GM19043 (cell line): Measurements from ENCODE around the gene EME2.

ENCODE experiments used
- ATAC-seq: cut with Tn5 transposase; IDR thresholded peaks from one replicate; pipeline ENCODE4 v1.9.1; 2021; ENCODE audit warnings: low read depth; ENCODE audit not compliant: unreplicated experiment

The EME2 gene

DNA sequence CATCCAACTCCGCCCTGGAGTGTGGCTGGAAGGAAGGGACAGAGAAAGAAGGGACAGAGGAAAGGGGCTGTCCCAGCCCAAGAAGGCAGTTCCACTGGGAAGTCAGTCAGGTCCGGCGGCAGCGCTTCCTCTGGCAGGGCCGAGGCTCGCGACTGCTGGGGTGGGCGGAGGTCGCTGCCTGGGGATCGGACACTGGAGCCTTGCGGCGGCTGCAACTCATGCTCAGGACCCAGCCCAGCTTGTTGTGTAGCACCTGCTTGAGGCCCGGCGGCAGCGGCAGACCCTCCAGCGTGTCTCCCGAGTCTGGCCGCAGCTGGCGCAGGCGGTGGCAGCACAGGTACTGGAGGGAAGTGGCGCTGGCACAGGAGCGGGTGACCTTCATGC, 4.4 kb downstream of the EME2 start:
- no peak for ATAC-seq

DNA sequence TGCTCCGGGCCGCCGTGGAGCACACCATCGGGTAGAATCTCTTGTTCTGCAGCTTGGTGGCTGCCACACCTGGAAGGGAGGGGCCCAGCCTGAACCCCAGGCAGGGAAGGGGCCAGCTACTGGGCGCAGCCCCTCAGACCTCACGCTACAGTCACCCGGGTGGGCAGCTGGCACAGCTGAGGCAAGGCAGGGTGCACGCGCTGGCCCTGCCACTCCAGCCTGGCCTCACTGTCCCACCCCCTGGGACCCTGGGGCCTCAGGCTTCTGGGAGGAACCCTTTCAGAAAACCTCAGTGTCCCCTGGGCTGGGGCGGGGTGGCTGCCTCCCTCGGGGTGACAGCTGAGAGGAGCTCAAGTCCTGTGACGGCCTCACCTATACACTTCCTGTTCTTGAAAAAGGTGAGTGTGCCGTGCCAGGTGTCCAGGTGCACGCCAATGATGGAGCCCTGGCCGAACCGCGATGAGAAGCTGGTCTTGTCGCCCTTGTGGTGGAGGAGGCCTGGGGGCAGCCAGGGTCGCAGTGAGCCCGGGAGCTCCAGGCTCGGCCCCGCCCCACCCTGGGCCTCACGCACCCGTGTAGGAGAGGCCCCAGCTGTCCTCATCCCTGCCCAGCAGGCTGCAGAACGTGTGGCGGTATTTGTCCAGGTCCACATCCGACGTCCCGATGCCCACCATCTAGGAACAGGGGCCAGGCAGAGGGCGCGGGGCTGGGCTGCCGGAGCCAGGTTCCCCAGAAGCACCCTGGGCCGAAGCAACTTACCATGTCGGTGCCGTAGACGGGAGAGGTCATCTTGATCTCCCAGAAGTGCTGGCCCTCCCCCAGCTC, 5.0 kb downstream of the EME2 start:
- ATAC-seq: no peak

DNA sequence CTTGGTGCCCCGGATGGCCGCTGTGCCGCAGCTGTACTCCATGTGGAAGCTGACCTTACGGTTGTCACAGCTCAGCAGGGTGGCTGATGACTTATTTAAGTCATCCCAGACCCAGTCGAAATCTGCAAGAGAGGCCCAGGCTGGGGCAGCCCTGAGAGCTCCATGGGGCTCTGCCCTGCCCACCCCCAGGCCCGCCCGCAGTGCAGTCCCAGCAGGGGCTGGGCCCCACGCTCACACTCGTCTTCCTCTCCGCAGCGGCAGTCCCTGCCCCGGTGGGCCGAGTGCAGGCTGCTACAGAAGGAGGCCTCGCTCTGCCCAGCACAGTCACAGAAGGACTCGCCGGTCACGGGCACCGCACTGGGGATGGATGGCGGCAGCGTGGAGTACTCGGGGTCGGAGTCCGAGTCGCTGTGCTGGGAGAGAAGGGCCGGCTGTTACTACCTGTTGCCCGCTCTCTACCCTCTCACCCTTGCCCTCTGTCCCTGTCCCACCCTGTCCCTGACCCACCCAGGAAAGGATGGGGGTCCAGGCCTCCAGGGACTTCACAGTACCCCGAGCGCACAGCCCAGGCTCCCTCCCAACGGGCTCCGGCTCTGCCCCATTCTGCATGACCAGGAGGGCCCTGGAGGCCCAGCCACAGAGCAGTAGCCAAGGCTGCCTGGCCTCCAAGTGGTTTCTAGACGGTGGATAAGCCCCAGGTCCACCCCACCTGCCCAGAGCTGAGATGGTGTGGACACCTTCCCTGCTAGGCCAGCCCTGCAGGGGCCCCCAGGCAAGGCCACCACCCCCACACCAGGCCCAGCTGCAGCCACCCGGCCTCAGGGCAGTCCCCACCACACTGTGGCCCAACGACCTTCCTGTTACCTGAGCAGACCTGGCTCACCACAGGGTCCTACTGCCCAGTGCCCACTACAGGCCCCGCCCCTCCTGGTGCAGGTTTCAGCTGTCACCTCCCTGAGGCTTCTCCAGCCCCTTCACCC, 5.9 kb downstream of the EME2 start:
- ATAC-seq: no peak

DNA sequence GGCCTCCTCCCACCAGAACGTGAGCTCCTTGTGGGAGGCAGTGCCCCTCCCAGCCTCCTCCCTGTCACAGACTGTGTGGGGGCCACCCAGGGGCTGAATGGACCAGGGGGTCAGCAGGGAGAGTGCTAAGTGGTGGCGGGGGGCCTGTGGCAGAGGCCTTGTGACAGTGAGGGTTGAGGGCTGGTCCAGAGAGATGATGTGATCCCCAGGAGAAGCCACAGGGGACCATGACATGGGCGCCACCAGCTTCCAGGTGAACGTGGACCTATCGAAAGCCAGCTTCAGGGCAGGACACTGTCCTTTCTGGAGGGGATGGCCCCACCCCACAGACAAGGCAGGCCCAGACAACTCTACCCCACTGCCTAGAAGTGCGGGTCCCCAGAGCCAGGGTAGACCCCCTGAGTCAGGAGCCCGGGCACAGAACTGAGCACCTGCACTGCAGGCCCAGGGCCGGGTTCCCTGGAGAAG, 6.7 kb downstream of the EME2 start:
- no peak for ATAC-seq

DNA sequence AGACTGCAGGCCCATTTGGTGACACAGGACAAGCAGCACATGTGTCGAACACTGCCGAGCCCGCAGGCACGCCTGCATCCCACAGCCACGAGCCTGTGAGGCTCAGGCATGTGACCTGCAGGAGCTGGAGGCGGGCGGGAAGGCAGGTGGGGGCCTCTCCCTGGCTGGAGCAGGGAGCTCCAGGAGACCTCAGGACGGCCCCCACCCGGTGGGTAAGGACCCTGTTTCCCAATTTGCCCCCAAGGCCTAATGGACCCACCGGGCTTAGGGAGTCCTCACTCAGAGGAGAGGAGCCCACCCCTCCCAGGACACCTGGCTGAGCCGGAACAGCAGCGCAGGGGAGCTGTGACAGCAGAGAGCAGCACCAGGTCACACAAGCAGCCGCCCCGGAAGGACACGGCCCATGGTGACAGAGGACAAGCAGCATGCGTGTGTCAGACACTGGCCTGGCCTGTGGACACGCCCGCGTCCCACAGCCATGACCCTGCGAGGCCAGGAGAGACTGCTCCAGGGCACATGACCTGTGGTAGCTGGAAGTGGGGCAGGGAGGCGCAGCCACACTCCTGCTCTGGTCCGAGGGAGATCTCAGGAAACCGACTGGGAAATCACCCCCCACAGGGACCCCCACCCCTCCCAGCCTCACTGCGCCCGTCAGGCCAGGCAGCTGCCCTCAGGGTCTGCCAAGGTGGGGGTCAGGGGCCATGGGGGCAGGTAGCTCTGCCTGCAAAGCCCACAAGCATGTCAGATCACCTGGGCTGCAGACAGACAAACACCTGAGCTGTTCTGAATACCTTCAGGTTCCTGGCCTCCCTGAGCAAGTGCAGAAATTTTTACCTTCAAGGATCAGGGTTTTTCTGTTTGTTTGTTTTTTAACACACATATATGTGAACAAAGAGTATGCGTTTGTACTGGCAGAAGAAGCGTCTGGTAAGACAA, 7.4 kb downstream of the EME2 start:
- no peak for ATAC-seq

DNA sequence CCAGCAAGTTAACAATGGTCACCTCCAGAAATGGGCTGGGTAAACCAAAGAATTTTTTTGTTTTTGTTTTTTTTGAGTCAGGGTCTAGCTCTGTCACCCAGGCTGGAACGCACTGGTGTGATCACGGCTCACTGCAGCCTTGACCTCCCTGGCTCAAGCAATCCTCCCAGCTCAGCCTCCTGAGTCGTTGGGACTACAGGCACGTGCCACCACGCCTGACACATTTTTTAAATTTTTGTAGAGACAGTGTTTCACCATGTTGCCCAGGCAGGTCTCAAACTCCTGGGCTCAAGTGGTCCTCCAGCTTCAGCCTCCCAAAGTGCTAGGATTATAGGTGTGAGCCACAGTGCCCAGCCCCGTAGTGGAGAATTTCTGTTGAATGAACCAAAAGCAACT, 8.1 kb downstream of the EME2 start:
- no peak for ATAC-seq

DNA sequence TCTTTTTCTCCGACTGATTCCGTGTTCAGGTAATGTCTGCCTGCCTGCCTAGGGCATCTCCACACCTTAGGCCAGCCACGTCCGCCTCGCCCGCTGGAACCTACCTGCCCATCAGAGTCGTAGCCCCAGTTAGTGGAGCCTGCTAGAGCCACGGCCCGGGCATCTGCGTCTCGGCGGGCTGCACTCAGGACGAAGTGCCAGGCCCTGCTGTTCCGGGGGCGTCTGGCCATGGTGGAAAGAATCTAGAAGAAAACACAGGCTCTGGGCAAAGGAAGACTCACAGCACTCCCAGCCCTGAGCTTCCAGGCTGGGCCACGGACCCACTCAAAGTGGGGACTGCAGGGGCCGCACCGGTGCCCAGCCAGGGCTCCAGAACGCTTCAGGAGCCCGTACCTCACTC, 8.6 kb downstream of the EME2 start:
- no peak for ATAC-seq

DNA sequence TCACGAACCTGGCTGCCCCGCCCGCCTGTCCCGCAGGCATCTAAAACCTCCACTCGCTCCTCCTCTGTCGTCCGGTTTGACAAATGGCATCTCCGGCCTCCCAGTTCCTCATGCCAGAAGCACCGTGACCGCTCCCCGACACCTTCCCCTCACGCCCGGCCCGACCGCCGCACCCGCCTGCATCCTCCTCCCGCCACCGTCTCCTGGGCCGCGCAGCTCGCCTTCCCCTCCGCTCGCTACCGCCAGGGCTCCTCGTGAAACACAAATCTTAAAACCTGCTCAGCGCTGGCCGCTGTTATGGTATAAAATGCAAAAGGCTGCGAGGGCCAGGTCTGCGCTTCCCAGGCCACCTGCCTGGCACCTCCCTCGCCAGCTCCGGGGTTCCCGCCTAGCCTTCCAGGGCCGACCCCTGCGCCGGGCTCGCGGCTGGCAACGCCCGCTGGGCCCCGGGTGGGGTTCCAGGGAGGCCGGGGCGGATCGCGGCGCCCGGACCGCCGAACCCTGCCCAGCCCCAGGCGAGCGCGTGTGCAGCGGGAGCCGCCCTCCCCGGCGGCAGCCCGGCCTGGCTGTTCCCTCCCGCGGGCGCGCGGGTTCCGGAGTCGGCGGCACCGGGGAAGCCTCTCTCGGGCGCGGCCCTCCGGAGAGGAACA, 9.3 kb downstream of the EME2 start:
- ATAC-seq: no peak

DNA sequence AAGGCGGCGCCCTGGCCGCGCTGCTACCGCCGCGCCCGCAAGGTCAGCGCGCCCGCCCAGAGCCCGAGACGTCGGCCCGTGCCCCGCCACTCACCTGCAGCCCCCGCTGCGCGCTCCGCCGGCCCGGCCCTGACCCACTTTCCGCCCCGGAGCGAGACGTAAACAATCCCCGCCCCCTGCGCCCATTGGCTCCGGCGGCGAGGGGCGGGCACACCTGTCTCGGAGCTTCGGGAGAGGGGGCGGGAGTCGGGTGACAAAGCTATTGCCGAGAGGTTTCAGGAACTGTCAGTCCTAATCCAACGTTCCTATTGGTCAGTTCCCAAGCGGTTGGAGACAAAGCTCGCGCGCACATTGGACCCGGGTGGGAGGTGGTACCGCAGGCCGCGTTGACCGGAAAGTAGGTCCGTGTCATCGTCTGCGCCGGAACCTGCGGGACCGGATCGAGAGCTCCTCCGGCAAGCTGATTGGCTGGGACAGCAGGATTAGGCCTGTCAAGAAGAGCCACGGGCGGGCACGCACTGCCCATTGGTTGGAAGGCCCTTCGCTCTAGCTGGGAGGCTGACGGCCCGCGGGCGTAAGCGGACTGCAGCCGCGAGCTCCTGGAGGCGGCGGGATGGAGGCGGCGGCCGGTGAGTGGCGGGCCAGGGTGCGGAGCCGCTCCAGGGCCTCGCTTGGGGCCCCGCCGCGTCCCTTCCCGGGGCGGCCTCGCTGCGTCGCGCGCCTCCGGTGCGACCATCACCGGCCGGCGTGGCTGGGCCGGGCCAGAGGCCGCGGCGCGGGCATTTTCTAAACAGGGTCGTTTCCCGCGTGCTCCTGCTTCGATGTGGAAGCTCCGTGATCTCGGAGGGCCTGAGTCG, 10.0 kb downstream of the EME2 start, which contains the start of the genes NUBP2 and SPSB3:
TSS of gene NUBP2 (plus strand) at position 553 of the 857 bp plus-strand sequence. CDS start at position 614, 61 bp downstream.
TSS of gene SPSB3 (minus strand) at position 164 of the 857 bp plus-strand sequence. CDS start 1,088 bp downstream, outside the sequence.
- ATAC-seq: peak; percentile 87

DNA sequence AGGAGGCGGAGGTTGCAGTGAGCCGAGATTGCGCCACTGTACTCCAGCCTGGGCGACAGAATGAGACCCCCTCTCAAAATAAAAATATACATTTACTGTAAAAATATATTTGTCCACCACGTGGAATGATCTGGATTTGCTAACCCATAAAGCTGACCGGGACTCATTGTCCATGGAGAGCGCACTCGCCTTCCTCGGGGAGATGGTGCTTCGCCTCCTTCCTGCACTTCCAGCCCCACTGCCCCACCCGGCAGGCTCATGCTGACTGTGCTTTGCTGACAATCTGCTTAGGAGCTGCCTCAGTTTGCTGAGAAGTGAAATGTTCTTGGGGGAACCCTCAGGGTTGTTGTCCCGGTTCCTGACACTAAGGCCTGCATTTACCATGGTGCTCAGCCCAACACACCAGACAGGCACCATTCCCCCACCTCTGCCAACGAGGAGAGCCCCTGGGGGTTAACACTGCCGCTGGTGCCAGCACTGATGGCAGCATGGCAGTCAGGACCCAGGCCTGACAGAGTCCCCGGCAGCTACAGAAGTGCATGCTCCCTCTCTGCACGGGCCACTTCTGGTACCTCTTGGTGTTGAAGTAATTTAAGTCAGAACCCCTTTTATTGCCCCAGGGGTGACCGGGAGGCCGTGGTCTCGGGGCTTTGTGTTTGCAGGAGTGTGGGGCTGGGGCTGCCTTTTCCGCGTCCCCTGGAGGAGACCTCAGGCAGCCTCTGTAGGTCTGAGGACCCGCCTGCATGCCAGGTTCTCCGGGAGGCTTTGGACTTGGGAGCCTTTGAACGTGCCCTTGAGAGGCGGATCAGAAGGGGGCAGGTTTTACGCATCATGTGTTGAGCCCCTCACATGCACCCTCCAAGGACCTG, 12.6 kb downstream of the EME2 start:
- no peak for ATAC-seq

DNA sequence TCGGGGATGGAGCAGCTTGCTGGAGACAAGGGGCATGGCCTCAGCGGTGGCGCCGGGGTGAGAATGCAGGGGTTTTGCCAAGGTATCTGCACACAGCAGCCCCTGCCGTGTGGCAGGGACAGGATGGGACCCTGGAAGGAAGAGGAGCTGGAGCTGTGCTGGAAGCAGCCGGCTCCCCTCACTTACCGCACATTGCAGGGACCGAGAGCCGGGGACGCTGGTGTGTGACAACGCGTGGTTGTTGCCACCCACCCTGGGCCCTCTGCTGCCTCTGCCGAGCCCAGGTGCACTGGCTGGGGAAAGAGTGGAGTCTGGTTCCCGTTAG, 13.2 kb downstream of the EME2 start:
- ATAC-seq: no peak

DNA sequence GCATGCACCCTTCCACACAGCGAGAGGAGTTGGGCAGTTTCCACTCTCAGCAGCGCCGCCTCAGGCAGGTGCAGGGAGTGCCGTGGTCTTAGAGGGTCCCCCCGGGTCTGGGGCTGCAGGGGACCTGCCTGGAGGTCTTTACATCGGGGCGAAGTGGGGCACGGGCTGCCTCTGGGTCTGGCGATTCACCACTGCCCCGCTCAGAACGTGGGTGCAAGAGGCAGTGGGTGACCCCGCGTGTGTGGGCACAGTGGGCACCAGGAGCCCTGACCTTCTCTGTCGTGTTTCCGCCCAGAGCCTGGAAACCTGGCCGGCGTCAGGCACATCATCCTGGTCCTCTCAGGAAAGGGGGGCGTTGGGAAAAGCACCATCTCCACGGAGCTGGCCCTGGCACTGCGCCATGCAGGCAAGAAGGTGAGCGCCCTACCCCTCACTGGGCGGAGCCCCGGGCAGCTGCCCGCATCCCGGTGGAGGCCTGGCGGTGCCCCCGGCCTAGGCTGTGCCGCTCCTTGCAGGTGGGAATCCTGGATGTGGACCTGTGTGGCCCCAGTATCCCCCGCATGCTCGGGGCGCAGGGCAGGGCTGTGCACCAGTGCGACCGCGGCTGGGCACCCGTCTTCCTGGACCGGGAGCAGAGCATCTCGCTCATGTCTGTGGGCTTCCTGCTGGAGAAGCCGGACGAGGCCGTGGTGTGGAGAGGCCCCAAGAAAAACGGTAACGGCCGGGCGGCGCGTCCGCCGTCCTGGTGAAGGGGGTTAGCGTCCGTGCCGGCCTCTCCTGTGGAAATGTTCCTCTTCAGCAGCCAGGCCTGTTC, 13.8 kb downstream of the EME2 start:
- no peak for ATAC-seq

DNA sequence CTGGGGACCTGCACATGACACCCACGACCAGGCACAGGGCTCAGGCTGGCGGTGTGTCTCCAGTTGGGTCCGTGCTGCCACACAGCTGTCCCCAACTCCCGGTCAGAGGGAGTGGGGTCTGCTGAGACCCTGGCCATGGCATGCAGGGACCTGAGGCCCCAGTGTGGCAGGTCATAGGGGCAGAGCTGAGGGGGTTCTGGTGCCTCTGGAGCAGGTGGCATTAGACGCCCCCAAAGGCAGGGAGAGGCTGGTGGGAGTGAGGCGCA, 14.4 kb downstream of the EME2 start:
- no peak for ATAC-seq

DNA sequence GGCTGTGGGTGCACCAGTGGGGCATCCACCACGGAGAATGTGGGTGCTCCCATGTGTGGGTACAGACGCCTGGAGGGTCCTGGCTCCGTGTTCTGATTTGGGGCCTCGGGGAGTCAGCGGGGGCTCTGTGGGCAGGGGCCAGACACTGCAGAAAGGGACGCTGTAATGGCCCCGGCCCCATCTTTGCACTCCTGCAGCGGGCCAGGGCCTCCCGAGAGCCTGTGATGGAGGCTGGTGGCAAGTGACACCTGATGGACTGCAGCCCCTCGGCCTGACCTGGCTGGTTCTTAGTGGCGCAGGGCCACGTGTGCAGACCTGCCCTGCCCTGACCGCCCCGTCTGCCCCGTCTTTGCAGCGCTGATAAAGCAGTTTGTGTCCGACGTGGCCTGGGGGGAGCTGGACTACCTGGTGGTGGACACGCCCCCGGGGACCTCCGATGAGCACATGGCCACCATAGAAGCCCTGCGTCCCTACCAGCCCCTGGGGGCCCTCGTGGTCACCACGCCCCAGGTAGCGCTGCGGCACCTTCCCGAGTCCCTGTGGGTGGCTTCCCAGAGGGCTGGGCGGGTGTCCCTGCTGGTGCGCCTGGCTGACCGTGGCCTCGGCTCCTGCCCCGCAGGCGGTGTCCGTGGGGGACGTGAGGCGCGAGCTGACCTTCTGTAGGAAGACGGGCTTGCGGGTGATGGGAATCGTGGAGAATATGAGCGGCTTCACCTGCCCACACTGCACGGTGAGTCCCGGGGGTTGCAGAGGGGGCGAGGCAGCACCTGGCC, 14.9 kb downstream of the EME2 start:
- ATAC-seq: no peak

DNA sequence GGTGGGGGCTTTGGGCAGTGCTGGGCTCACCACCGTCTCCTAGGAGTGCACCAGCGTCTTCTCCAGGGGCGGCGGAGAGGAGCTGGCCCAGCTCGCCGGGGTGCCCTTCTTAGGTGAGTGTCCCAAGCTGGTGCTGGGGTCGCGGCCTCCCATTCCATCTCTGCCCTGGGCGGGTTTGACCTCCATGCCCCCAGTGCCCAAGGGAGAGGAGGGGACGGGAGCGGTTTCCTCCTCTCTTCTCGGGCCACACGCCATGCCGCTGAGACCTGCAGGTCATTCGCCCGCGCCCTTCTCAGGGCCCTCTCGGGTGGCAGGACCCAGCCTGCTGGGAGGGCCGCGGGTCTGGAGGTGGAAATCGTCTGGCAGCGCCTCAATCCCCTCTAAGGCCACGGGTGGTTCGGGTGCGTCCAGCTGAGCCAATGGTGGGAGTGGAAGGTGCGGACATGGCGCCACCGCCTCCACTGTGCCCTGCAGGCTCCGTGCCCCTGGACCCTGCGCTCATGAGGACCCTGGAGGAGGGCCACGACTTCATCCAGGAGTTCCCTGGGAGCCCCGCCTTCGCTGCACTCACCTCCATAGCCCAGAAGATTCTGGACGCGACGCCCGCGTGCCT, 15.6 kb downstream of the EME2 start:
- ATAC-seq: no peak

DNA sequence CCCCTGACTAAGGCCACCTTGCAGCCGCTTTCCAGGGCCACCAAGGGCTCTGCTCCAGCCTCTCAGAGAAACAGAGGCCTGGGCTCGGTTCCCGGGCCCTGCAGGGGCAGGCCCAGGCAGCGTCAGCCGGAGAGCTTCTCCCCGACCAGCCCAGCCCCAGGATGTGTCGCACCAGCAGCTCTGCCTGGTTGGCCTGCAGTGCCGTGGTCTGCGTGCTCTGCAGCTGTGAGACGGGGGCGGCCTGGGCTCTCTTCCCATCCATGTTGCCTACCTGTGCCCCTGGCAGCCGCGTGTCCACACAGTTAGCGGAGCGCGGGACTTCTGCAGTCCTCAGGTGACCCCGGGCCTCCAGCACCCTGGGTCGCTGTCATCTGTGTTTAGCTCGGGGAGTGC, 16.1 kb downstream of the EME2 start:
- no peak for ATAC-seq
